ENCODE results near the gene RFX7.

- no peak for TF ChIP-seq EZH2 (IDR thresholded peaks at IDR 0.05; ENCODE audit: borderline replicate concordance, low read length)
- TF ChIP-seq, protein P1, sequence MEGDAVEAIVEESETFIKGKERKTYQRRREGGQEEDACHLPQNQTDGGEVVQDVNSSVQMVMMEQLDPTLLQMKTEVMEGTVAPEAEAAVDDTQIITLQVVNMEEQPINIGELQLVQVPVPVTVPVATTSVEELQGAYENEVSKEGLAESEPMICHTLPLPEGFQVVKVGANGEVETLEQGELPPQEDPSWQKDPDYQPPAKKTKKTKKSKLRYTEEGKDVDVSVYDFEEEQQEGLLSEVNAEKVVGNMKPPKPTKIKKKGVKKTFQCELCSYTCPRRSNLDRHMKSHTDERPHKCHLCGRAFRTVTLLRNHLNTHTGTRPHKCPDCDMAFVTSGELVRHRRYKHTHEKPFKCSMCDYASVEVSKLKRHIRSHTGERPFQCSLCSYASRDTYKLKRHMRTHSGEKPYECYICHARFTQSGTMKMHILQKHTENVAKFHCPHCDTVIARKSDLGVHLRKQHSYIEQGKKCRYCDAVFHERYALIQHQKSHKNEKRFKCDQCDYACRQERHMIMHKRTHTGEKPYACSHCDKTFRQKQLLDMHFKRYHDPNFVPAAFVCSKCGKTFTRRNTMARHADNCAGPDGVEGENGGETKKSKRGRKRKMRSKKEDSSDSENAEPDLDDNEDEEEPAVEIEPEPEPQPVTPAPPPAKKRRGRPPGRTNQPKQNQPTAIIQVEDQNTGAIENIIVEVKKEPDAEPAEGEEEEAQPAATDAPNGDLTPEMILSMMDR (IDR thresholded peaks at IDR 0.05; ENCODE audit: low read length): no peak
These were observed 167.0 kb downstream of the RFX7 start for GRCh38 chr15:56076640-56077039.
